ENCODE measurements around the gene DDX23. TPM values are rescaled to one million over a fixed set of nuclear protein-coding genes. Genes with fewer than 3 reads are reported as not detected.

The DDX23 gene
- polyA plus RNA-seq, 1 donor (not counting 4 experiments of a cell fraction or from before 2014, with no cell fraction given) = 57.8 TPM

DNA sequence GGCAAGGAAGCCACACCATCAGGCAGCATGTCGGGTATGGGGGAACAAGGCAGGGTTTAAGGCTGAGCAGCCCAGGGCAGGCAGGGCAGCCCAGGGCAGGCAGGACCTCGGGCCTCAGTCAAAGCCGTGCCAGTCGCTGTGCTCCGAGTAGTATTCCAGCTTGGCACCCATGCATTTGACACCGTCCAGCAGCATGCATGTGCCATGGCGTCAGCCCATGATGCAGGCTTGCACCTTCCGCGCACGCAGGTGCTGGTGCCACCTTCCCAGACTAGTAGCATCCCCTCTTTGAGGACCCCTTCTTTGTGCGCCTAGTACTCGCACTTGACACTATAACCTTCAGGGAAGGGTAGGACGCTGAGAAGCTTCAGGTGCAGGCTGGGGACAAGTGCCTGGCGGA is 51.5 kb downstream of the DDX23 start:
- Histone ChIP-seq H3K4me1 (ENCODE audit: control insufficient read depth, extremely low read depth, insufficient read depth, low read length) (peaks cover 4% of the 10 kb centered on the region), H3K27me3 (ENCODE audit: control insufficient read depth, extremely low read depth, insufficient read depth, low read length) (no peaks in the 10 kb centered on the region), H3K9ac (ENCODE audit: control insufficient read depth, extremely low read depth, insufficient read depth, low read length) (no peak overlapping the region), H3K27ac (ENCODE audit: control insufficient read depth, insufficient read depth, low read length) (no peak overlapping the region), H3K9me1 (ENCODE audit: control insufficient read depth, extremely low read depth, insufficient read depth, low read length) (no peaks in the 10 kb centered on the region), H2AFZ (ENCODE audit: control insufficient read depth, low read length) (no peak overlapping the region), H4K20me1 (ENCODE audit: control insufficient read depth, extremely low read depth, insufficient read depth, low read length) (no peaks in the 10 kb centered on the region), H3K4me2 (ENCODE audit: control insufficient read depth, extremely low read depth, insufficient read depth, low read depth, low read length) (no peak overlapping the region), H3K4me3 (ENCODE audit: control insufficient read depth in 2 of 3, extremely low read depth in 1 of 3, insufficient read depth in 2 of 3, low read depth in 1 of 3, low read length in 3 of 3) (no peak overlapping the region), H3K79me2 (ENCODE audit: control insufficient read depth, insufficient read depth, low read length) (no peaks in the 10 kb centered on the region), H3K9me3 (ENCODE audit: control insufficient read depth, low read depth, low read length) (no peaks in the 10 kb centered on the region), H3K36me3 (ENCODE audit: control insufficient read depth in 2 of 2, extremely low read depth in 1 of 2, insufficient read depth in 2 of 2, low read length in 2 of 2) (no peaks in the 10 kb centered on the region)
- TF ChIP-seq EZH2 (IDR thresholded peaks at IDR 0.05; ENCODE audit: low read length) (no peak), CTCF (optimal IDR thresholded peaks at IDR 0.05 in 1 of 3, IDR thresholded peaks at IDR 0.05 in 1 of 3, conservative IDR thresholded peaks at IDR 0.05 in 1 of 3; ENCODE audit: extremely low read depth in 1 of 3, insufficient read depth in 2 of 3, low read length in 3 of 3) (no peak)
- DNase-seq (ENCODE audit: low read depth, low spot score) (no peak), FAIRE-seq (no peak)
- dilution Hi-C loops (cut with MboI; ENCODE audit: extremely low pct_ligation_motif_present, low sequenced_read_pairs) = no loop called here

GRCh38 chr12:48796976-48797375 is 55.0 kb downstream of the DDX23 start:
- Histone ChIP-seq H3K36me3 (ENCODE audit: control insufficient read depth in 2 of 2, extremely low read depth in 1 of 2, insufficient read depth in 2 of 2, low read length in 2 of 2) (no peaks in the 10 kb centered on the region), H3K27me3 (ENCODE audit: control insufficient read depth, extremely low read depth, insufficient read depth, low read length) (no peaks in the 10 kb centered on the region), H4K20me1 (ENCODE audit: control insufficient read depth, extremely low read depth, insufficient read depth, low read length) (no peaks in the 10 kb centered on the region), H3K4me3 (ENCODE audit: control insufficient read depth in 2 of 3, extremely low read depth in 1 of 3, insufficient read depth in 2 of 3, low read depth in 1 of 3, low read length in 3 of 3) (no peak overlapping the region), H3K9me1 (ENCODE audit: control insufficient read depth, extremely low read depth, insufficient read depth, low read length) (no peaks in the 10 kb centered on the region), H3K79me2 (ENCODE audit: control insufficient read depth, insufficient read depth, low read length) (no peaks in the 10 kb centered on the region), H3K9ac (ENCODE audit: control insufficient read depth, extremely low read depth, insufficient read depth, low read length) (no peak overlapping the region), H3K4me2 (ENCODE audit: control insufficient read depth, extremely low read depth, insufficient read depth, low read depth, low read length) (no peak overlapping the region), H3K4me1 (ENCODE audit: control insufficient read depth, extremely low read depth, insufficient read depth, low read length) (peaks cover 14% of the 10 kb centered on the region), H3K27ac (ENCODE audit: control insufficient read depth, insufficient read depth, low read length) (no peak overlapping the region), H2AFZ (ENCODE audit: control insufficient read depth, low read length) (no peak overlapping the region), H3K9me3 (ENCODE audit: control insufficient read depth, low read depth, low read length) (no peaks in the 10 kb centered on the region)
- TF ChIP-seq CTCF (optimal IDR thresholded peaks at IDR 0.05 in 1 of 3, IDR thresholded peaks at IDR 0.05 in 1 of 3, conservative IDR thresholded peaks at IDR 0.05 in 1 of 3; ENCODE audit: extremely low read depth in 1 of 3, insufficient read depth in 2 of 3, low read length in 3 of 3) (no peak), EZH2 (IDR thresholded peaks at IDR 0.05; ENCODE audit: low read length) (no peak)
- DNase-seq (ENCODE audit: low read depth, low spot score) (no peak), FAIRE-seq (no peak)
- dilution Hi-C loops (cut with MboI; ENCODE audit: extremely low pct_ligation_motif_present, low sequenced_read_pairs) = no loop called here
